Vagina (tissue), 2 donors: Measurements from ENCODE around the gene NFATC2. TPM values are rescaled to one million over a fixed set of nuclear protein-coding genes. Genes with fewer than 3 reads are reported as not detected.
A peak's percentile ranks its signal among the peaks of the same experiment; 100 is the strongest.

Source experiments
- DNase-seq, 2 donors: peaks; one replicate each; pipeline ENCODE4 v3.0.0-alpha.2; 2017; ENCODE audit errors: extremely low spot score in 2 of 2
- H3K27ac ChIP-seq: fragments of 200-600 bp; sonication (generic); one replicate; pipeline ENCODE4 v1.5.1; 2019
- H3K27me3 ChIP-seq: fragments of 200-600 bp; sonication (generic); one replicate; pipeline ENCODE4 v1.5.1; 2019
- H3K36me3 ChIP-seq, 2 donors: fragments of 200-600 bp; sonication (generic); one replicate each; pipeline ENCODE4 v1.5.1; 2017 to 2019
- H3K4me1 ChIP-seq: fragments of 200-600 bp; sonication (generic); one replicate; pipeline ENCODE4 v1.5.1; 2019
- H3K4me3 ChIP-seq, 2 donors: fragments of 200-600 bp; sonication (generic); 1 replicate in 1 of 2; 2 replicates in 1 of 2; pipeline ENCODE4 v1.5.1; 2016 to 2019
- H3K9me3 ChIP-seq: fragments of 200-600 bp; sonication (generic); one replicate; pipeline ENCODE4 v1.5.1; 2019
- POLR2A ChIP-seq, 2 donors: fragments of 450-650 bp; IDR thresholded peaks; one replicate each; pipeline ENCODE4 v1.6.1; 2017; ENCODE audit warnings: antibody characterized with exemption in 2 of 2, mild to moderate bottlenecking in 2 of 2, moderate library complexity in 2 of 2
- POLR2AphosphoS5 ChIP-seq, 2 donors: sonication (generic); formaldehyde crosslinking; IDR thresholded peaks; one replicate each; pipeline ENCODE4 v1.9.0; 2017; ENCODE audit warnings: antibody characterized with exemption in 2 of 2, mild to moderate bottlenecking in 2 of 2, low read depth in 1 of 2; ENCODE audit not compliant: insufficient read depth in 1 of 2
- intact Hi-C: fragments of 100-400 bp; cut with DNase I; formaldehyde crosslinking; loops from one replicate; pipeline ENCODE4 v1.15.1; 2023
- total RNA-seq: library from RNA; depleted of rRNA; stranded (reverse); fragments of >200 nt; gene quantifications from one replicate; pipeline ENCODE4 v1.2.3, GENCODE V29; 2016
- TF ChIP-seq, protein P1 (sequence below), 3 experiments: fragments of 450-650 bp in 2 of 3; fragments of 200-600 bp in 1 of 3; sonication (generic) in 1 of 3; IDR thresholded peaks; one replicate each; pipeline ENCODE4 v1.5.1; 2017 to 2019; ENCODE audit warnings: antibody characterized with exemption in 3 of 3, mild to moderate bottlenecking in 2 of 3, moderate library complexity in 2 of 3

Gene NFATC2
- total RNA-seq, 1 donor from 2014 or later, result 7.4 TPM

DNA sequence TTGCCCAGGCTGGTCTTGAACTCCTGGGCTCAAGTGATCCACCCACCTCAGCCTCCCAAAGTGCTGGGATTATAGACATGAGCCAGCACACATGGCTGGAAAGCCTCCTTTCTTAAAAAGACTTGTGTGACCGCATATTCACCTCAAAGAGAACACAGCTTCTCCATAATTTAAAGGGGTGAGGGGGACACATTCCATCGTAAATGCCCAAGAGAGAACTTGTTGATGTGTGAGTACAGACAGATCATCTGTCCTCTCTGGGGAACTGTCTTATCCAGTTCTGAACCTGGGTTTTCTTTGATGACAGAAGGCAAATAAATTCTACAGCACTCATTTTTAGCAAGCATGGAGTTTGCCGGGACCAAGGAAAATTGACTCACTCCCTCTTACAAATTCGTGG lies 47.2 kb downstream of the NFATC2 start:
- no peak for DNase-seq
- peaks cover 45% of the 10 kb centered on the region for H3K4me1 ChIP-seq
- H3K27me3 ChIP-seq, result no peaks in the 10 kb centered on the region
- H3K4me3 ChIP-seq, result no peak overlapping the region
- no peaks in the 10 kb centered on the region for H3K9me3 ChIP-seq
- H3K36me3 ChIP-seq, result no peaks in the 10 kb centered on the region
- intact Hi-C loops, result no loop called here
- no peak overlapping the region for H3K27ac ChIP-seq
- TF ChIP-seq POLR2AphosphoS5 (IDR thresholded peaks at IDR 0.05; ENCODE audit: insufficient read depth in 1 of 2, low read depth in 1 of 2) (no peak), POLR2A (IDR thresholded peaks at IDR 0.05) (no peak)
- TF ChIP-seq, protein P1, sequence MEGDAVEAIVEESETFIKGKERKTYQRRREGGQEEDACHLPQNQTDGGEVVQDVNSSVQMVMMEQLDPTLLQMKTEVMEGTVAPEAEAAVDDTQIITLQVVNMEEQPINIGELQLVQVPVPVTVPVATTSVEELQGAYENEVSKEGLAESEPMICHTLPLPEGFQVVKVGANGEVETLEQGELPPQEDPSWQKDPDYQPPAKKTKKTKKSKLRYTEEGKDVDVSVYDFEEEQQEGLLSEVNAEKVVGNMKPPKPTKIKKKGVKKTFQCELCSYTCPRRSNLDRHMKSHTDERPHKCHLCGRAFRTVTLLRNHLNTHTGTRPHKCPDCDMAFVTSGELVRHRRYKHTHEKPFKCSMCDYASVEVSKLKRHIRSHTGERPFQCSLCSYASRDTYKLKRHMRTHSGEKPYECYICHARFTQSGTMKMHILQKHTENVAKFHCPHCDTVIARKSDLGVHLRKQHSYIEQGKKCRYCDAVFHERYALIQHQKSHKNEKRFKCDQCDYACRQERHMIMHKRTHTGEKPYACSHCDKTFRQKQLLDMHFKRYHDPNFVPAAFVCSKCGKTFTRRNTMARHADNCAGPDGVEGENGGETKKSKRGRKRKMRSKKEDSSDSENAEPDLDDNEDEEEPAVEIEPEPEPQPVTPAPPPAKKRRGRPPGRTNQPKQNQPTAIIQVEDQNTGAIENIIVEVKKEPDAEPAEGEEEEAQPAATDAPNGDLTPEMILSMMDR (IDR thresholded peaks at IDR 0.05), result no peak

DNA sequence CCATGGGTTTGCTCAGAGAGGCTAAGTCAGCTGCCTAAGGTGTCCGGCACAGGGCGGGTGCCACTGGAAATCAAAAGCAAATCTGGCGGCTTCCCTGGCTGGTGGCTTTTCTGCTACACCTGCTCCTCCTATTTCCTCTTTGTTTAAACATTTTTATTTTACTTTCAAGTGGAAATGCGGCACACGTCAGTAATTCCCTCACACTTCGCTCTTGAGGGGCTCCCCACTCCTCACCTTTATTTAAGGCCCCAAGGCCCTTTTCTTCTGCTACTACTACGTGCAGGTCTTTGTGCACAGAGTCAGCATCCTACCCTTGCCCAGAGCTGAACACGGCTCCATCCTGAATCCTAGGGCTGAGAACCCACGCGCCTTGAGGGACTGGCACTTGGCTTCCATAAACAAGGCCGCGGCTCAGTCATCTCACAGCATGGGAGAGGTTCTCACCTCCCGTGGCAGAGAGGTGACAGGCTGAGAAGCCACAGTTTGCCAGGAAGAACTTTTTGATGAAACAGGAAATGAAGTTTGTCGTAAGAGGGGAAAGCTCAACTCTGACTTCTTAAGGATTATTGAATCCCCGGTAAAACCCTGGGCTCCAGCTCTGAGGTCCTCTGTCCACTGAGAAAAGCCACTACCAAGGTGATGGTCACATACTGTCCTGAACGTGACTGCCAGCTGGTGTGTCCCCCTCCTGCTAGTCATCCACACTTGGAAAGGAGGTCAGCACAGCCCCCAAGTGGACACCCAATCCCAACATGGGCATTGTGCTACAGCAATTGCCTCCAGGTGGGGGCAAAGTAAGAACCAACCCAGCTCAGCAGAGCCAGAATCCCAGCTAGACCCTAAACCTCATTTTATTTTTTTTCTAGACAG lies 48.0 kb downstream of the NFATC2 start:
- no peak for DNase-seq
- intact Hi-C loops, result no loop called here
- no peak for TF ChIP-seq POLR2A (IDR thresholded peaks at IDR 0.05)
- TF ChIP-seq POLR2AphosphoS5 (IDR thresholded peaks at IDR 0.05; ENCODE audit: insufficient read depth in 1 of 2, low read depth in 1 of 2), result peak in 1 of 2 donors; percentile 14
- Histone ChIP-seq H3K27ac (no peak overlapping the region), H3K9me3 (no peaks in the 10 kb centered on the region), H3K4me3 (no peak overlapping the region), H3K27me3 (no peaks in the 10 kb centered on the region), H3K4me1 (peaks cover 45% of the 10 kb centered on the region), H3K36me3 (no peaks in the 10 kb centered on the region)

DNA sequence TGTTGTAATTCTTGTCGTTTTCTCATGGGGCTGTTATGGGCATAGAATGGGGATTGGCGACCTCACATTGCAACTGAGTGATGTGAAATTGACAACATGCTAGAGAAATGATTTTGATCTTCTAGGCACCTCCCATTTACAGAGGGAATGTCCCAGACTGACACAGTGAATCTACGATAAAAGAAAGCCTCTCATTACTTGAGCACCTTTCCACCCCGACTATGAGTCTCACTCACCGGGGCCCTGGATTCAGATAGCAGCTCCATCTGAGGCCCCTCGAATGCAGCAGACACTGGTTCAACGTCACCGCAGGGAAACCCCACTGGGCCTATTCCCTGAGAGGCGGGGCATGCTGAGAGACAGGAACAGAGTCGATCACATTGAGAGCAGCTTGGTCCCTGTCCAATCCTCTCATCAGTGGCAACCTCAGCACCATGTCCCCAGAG lies 49.1 kb downstream of the NFATC2 start:
- Histone ChIP-seq H3K27me3 (no peaks in the 10 kb centered on the region), H3K4me1 (peaks cover 50% of the 10 kb centered on the region), H3K36me3 (no peaks in the 10 kb centered on the region), H3K9me3 (no peaks in the 10 kb centered on the region), H3K27ac (no peak overlapping the region), H3K4me3 (no peak overlapping the region)
- no peak for DNase-seq
- intact Hi-C loops, result no loop called here
- no peak for TF ChIP-seq POLR2A (IDR thresholded peaks at IDR 0.05)
- TF ChIP-seq, protein P1 (IDR thresholded peaks at IDR 0.05), result no peak
- TF ChIP-seq POLR2AphosphoS5 (IDR thresholded peaks at IDR 0.05; ENCODE audit: insufficient read depth in 1 of 2, low read depth in 1 of 2), result no peak

DNA sequence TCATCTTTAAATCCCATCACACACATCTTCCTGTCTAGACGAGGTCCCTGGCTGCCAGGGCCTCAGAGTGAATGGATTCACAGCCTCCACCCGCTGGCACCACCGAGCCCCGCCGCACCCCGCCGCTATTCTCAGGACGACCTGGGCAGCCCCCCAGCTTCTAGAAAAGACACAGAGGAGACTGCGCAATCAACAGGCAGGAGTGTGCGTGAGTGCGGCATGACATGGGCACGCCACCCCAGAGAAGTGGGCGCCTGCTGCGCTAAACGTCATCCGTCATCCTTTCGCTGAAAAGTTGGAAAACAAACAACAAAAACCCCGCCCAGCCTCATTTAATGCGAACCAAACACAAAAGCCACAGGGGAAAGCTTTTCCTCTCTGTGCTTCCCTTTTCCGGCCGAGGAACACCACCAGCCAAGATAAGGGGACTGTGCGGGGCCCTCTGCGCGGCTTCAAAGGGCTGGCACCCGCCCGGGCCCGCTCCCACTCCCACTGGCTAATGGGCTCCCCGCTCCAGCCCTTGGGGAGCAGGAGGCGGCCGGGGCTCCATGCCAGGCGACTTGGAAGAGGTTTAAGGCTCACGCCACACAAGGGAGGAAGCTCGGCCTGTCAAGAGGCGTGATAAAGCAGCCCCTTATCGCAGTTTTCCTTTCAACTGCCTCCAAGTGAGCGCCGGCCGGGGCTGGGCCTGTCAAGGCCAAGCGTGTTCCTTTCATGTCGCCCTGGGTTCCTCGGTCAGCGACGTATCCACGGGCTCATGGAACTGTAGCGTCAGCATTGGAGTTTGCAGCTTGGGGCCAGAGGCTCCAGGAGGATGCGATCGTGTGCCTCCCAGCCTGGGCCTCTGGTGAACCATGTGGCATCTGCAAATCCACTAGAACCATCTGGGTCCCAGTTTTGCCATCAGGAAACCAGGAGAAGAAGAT lies 50.1 kb downstream of the NFATC2 start:
- no peaks in the 10 kb centered on the region for H3K27me3 ChIP-seq
- H3K9me3 ChIP-seq, result no peaks in the 10 kb centered on the region
- peaks cover 51% of the 10 kb centered on the region for H3K4me1 ChIP-seq
- no peaks in the 10 kb centered on the region for H3K36me3 ChIP-seq
- peak overlapping the region; percentile 28 to 32 for H3K4me3 ChIP-seq
- peak overlapping the region; percentile 61 for H3K27ac ChIP-seq
- TF ChIP-seq POLR2AphosphoS5 (IDR thresholded peaks at IDR 0.05; ENCODE audit: insufficient read depth in 1 of 2, low read depth in 1 of 2) (peak; percentile 35 to 51), POLR2A (IDR thresholded peaks at IDR 0.05) (no peak)
- TF ChIP-seq, protein P1 (IDR thresholded peaks at IDR 0.05), result no peak
- intact Hi-C loops, result no loop called here
- DNase-seq, result no peak

DNA sequence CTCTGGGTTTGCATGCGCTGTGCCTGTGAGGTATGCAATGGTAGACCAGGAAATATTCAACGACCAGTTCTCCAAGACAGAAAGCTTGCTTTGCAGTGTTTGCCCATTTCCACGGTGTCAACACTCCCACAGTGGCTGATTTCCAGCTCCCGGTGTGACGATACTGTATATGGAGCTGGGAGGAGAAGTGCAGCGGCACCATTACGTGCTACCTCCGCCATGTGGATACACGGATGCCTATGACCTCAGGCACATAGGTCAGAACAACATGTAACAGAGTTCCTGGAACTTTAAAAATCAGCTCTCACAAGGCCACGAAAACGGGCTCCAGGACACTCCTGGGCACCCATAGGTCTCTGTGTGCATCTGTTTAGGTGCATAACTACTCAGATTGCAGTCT lies 51.1 kb downstream of the NFATC2 start:
- intact Hi-C loops, result no loop called here
- TF ChIP-seq POLR2AphosphoS5 (IDR thresholded peaks at IDR 0.05; ENCODE audit: insufficient read depth in 1 of 2, low read depth in 1 of 2) (no peak), POLR2A (IDR thresholded peaks at IDR 0.05) (no peak)
- TF ChIP-seq, protein P1 (IDR thresholded peaks at IDR 0.05), result no peak

More for the DNA sequence above, 51.1 kb downstream of the NFATC2 start:
- DNase-seq, result no peak
- H3K27me3 ChIP-seq, result no peaks in the 10 kb centered on the region
- peaks cover 49% of the 10 kb centered on the region for H3K4me1 ChIP-seq
- no peak overlapping the region for H3K4me3 ChIP-seq
- H3K36me3 ChIP-seq, result no peaks in the 10 kb centered on the region
- H3K27ac ChIP-seq, result no peak overlapping the region
- H3K9me3 ChIP-seq, result no peaks in the 10 kb centered on the region
